ENCODE measurements around the gene KRT15. TPM values are rescaled to one million over a fixed set of nuclear protein-coding genes. Genes with fewer than 3 reads are reported as not detected.

KRT15 gene
- total RNA-seq, 1 donor from 2014 or later, result 0.79 TPM

DNA sequence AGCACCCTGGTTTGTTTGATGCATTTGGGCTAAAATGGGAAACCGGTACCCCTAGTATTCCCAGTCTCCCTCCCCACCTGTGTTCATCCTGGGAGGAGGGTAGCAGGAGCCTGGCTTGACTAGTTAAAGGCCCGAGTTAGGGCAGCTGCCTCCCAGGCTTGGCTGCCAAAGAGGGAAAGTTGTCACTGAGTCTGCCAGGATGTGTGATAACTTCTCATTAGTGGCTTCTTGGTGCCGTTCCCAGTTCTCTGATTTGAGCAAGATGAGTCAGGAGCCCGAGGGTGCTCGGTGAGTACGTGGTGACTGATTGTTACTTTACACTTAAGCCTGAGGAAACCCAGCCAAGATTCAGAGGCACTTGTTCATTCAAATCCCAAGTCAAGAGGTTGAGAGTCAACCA lies 54.0 kb downstream of the KRT15 start:
- Histone ChIP-seq H3K9ac (ENCODE audit: low read length) (no peak overlapping the region), H3K4me1 (ENCODE audit: insufficient read depth, low read length) (peaks cover 11% of the 10 kb centered on the region), H3K79me2 (ENCODE audit: insufficient read depth, low read length) (no peaks in the 10 kb centered on the region), H2AFZ (ENCODE audit: low read depth, low read length) (no peak overlapping the region), H3K4me2 (ENCODE audit: low read length) (peak overlapping the region; percentile 24), H3K4me3 (ENCODE audit: insufficient read depth, low read depth, low read length) (no peak overlapping the region), H3K36me3 (ENCODE audit: insufficient read depth, low read length) (no peaks in the 10 kb centered on the region), H3K27ac (ENCODE audit: low read depth, low read length) (no peak overlapping the region), H3K27me3 (ENCODE audit: insufficient read depth, low read length) (no peaks in the 10 kb centered on the region), H4K20me1 (ENCODE audit: insufficient read depth, low read length) (no peaks in the 10 kb centered on the region), H3K9me3 (ENCODE audit: insufficient read depth, low read depth, low read length) (no peaks in the 10 kb centered on the region)
- H3K4me3 Mint-ChIP-seq (ENCODE audit: unreplicated experiment), result no peak overlapping the region
- H3K9me3 Mint-ChIP-seq (ENCODE audit: unreplicated experiment), result peaks cover 9% of the 10 kb centered on the region
- no peak for TF ChIP-seq EZH2 (IDR thresholded peaks at IDR 0.05; ENCODE audit: insufficient read depth, low read length)
- TF ChIP-seq, protein P1, sequence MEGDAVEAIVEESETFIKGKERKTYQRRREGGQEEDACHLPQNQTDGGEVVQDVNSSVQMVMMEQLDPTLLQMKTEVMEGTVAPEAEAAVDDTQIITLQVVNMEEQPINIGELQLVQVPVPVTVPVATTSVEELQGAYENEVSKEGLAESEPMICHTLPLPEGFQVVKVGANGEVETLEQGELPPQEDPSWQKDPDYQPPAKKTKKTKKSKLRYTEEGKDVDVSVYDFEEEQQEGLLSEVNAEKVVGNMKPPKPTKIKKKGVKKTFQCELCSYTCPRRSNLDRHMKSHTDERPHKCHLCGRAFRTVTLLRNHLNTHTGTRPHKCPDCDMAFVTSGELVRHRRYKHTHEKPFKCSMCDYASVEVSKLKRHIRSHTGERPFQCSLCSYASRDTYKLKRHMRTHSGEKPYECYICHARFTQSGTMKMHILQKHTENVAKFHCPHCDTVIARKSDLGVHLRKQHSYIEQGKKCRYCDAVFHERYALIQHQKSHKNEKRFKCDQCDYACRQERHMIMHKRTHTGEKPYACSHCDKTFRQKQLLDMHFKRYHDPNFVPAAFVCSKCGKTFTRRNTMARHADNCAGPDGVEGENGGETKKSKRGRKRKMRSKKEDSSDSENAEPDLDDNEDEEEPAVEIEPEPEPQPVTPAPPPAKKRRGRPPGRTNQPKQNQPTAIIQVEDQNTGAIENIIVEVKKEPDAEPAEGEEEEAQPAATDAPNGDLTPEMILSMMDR (IDR thresholded peaks at IDR 0.05; ENCODE audit: insufficient read depth, low read depth, low read length), result no peak
- DNase-seq (ENCODE audit: low read depth), result peak; percentile 95
- H3K4me1 Mint-ChIP-seq (ENCODE audit: low read depth, unreplicated experiment), result peaks cover 6% of the 10 kb centered on the region
- H3K36me3 Mint-ChIP-seq (ENCODE audit: low read depth, unreplicated experiment), result no peaks in the 10 kb centered on the region
- H3K27me3 Mint-ChIP-seq (ENCODE audit: low read depth, unreplicated experiment), result peaks cover 30% of the 10 kb centered on the region
- FAIRE-seq, result peak; percentile 97
- no peak overlapping the region for H3K27ac Mint-ChIP-seq (ENCODE audit: unreplicated experiment)

DNA sequence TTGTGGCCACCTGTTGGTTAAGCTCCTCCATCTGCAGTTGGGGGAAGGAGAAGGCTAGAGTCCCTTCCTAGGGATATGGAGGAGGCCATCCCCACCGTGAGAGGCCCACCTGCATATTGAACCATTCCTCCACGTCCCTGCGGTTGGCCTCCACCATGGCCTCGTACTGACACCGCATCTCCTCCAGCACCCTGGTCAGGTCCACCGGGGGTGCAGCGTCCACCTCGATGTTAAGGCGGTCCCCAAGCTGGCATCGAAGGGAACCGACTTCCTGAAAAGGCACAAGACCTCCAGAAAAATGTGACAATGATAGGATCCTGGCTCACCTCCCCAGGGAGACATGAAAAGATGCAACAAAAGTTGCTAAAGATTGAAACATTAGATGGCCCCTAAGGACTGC lies 54.5 kb downstream of the KRT15 start:
- no peaks in the 10 kb centered on the region for H3K27me3 ChIP-seq (ENCODE audit: insufficient read depth, low read length)
- no peak overlapping the region for H3K27ac ChIP-seq (ENCODE audit: low read depth, low read length)
- no peaks in the 10 kb centered on the region for H3K36me3 ChIP-seq (ENCODE audit: insufficient read depth, low read length)
- H3K4me1 Mint-ChIP-seq (ENCODE audit: low read depth, unreplicated experiment), result peaks cover 6% of the 10 kb centered on the region
- no peak overlapping the region for H2AFZ ChIP-seq (ENCODE audit: low read depth, low read length)
- no peak overlapping the region for H3K4me3 ChIP-seq (ENCODE audit: insufficient read depth, low read depth, low read length)
- no peak overlapping the region for H3K4me3 Mint-ChIP-seq (ENCODE audit: unreplicated experiment)
- peaks cover 7% of the 10 kb centered on the region for H3K9me3 Mint-ChIP-seq (ENCODE audit: unreplicated experiment)
- peaks cover 28% of the 10 kb centered on the region for H3K27me3 Mint-ChIP-seq (ENCODE audit: low read depth, unreplicated experiment)
- H3K9me3 ChIP-seq (ENCODE audit: insufficient read depth, low read depth, low read length), result no peaks in the 10 kb centered on the region
- no peak overlapping the region for H3K9ac ChIP-seq (ENCODE audit: low read length)
- H3K4me1 ChIP-seq (ENCODE audit: insufficient read depth, low read length), result peaks cover 11% of the 10 kb centered on the region
- no peak overlapping the region for H3K4me2 ChIP-seq (ENCODE audit: low read length)
- no peaks in the 10 kb centered on the region for H3K79me2 ChIP-seq (ENCODE audit: insufficient read depth, low read length)
- no peak for FAIRE-seq
- H3K27ac Mint-ChIP-seq (ENCODE audit: unreplicated experiment), result no peak overlapping the region
- no peak for DNase-seq (ENCODE audit: low read depth)
- H4K20me1 ChIP-seq (ENCODE audit: insufficient read depth, low read length), result no peaks in the 10 kb centered on the region
- no peaks in the 10 kb centered on the region for H3K36me3 Mint-ChIP-seq (ENCODE audit: low read depth, unreplicated experiment)
- TF ChIP-seq, protein P1 (IDR thresholded peaks at IDR 0.05; ENCODE audit: insufficient read depth, low read depth, low read length), result no peak
- TF ChIP-seq EZH2 (IDR thresholded peaks at IDR 0.05; ENCODE audit: insufficient read depth, low read length), result no peak

DNA sequence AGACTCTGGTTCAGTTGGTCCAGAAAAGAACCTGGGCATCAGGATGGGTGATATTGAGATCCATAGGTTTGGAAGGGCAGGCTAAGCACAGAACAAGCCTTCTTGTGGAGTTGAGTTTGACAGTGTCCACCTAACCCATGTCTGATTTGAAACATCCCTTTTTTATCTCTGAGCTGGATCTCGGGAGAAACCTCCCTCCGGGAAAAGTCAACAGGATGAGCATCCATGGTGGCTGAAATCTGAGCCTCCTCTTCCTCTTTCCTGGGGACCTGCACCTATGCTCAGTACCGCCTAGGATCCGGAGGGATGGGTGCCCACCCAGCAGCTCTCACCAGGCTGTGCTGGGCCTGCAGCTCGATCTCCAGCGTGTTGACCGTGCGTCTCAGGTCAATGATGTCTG lies 54.9 kb downstream of the KRT15 start:
- Histone ChIP-seq H3K4me3 (ENCODE audit: insufficient read depth, low read depth, low read length) (no peak overlapping the region), H3K9me3 (ENCODE audit: insufficient read depth, low read depth, low read length) (no peaks in the 10 kb centered on the region), H3K4me1 (ENCODE audit: insufficient read depth, low read length) (peaks cover 11% of the 10 kb centered on the region), H3K27me3 (ENCODE audit: insufficient read depth, low read length) (no peaks in the 10 kb centered on the region), H4K20me1 (ENCODE audit: insufficient read depth, low read length) (no peaks in the 10 kb centered on the region), H3K9ac (ENCODE audit: low read length) (no peak overlapping the region), H3K79me2 (ENCODE audit: insufficient read depth, low read length) (no peaks in the 10 kb centered on the region), H3K27ac (ENCODE audit: low read depth, low read length) (no peak overlapping the region), H2AFZ (ENCODE audit: low read depth, low read length) (no peak overlapping the region), H3K36me3 (ENCODE audit: insufficient read depth, low read length) (no peaks in the 10 kb centered on the region), H3K4me2 (ENCODE audit: low read length) (no peak overlapping the region)
- DNase-seq (ENCODE audit: low read depth) (no peak), FAIRE-seq (no peak)
- H3K36me3 Mint-ChIP-seq (ENCODE audit: low read depth, unreplicated experiment), result no peaks in the 10 kb centered on the region
- H3K27ac Mint-ChIP-seq (ENCODE audit: unreplicated experiment), result no peak overlapping the region
- no peak overlapping the region for H3K4me3 Mint-ChIP-seq (ENCODE audit: unreplicated experiment)
- peaks cover 7% of the 10 kb centered on the region for H3K9me3 Mint-ChIP-seq (ENCODE audit: unreplicated experiment)
- peaks cover 6% of the 10 kb centered on the region for H3K4me1 Mint-ChIP-seq (ENCODE audit: low read depth, unreplicated experiment)
- TF ChIP-seq EZH2 (IDR thresholded peaks at IDR 0.05; ENCODE audit: insufficient read depth, low read length), result no peak
- TF ChIP-seq, protein P1 (IDR thresholded peaks at IDR 0.05; ENCODE audit: insufficient read depth, low read depth, low read length), result no peak
- peaks cover 29% of the 10 kb centered on the region for H3K27me3 Mint-ChIP-seq (ENCODE audit: low read depth, unreplicated experiment)

Small RNA genes within 50 kb of the gene (microRNA-seq; reads per million reads assigned to microRNA genes)
- 0.82 reads per million for gene MIR6510

Other genes with a start within 250 kb of the KRT15 start
- gene KRTAP9-7, start 243.2 kb downstream of the KRT15 start, total RNA-seq, result not detected in 2 replicates
- gene KRTAP29-1, start 216.0 kb downstream of the KRT15 start, total RNA-seq, result not detected in 2 replicates
- not detected in 2 replicates for gene KRTAP16-1, start 209.6 kb downstream of the KRT15 start, total RNA-seq
- not detected in 2 replicates for gene KRTAP17-1, start 203.2 kb downstream of the KRT15 start, total RNA-seq
- not detected in 2 replicates for gene KRT33A, start 168.1 kb downstream of the KRT15 start, total RNA-seq
- gene KRT33B, start 149.1 kb downstream of the KRT15 start, total RNA-seq, result not detected in 2 replicates
- not detected in 2 replicates for gene KRT34, start 136.6 kb downstream of the KRT15 start, total RNA-seq
- gene KRT31, start 121.3 kb downstream of the KRT15 start, total RNA-seq, result not detected in 2 replicates
- not detected in 2 replicates for gene KRT37, start 94.3 kb downstream of the KRT15 start, total RNA-seq
- gene KRT38, start 77.9 kb downstream of the KRT15 start, total RNA-seq, result not detected in 2 replicates
- not detected in 2 replicates for gene KRT32, start 51.5 kb downstream of the KRT15 start, total RNA-seq
- not detected in 2 replicates for gene KRT35, start 37.7 kb downstream of the KRT15 start, total RNA-seq
- not detected in 2 replicates for gene KRT36, start 29.0 kb downstream of the KRT15 start, total RNA-seq
- not detected in 2 replicates for gene KRT13, start 13.3 kb downstream of the KRT15 start, total RNA-seq
- 113 and 210 TPM in 2 replicates for gene KRT19, start 9.4 kb upstream of the KRT15 start, total RNA-seq
- gene KRT9, start 53.2 kb upstream of the KRT15 start, total RNA-seq, result 0.09 TPM in 1 of 2 replicates, not detected in the other
- 1.0 and 2.2 TPM in 2 replicates for gene KRT14, start 68.0 kb upstream of the KRT15 start, total RNA-seq
- gene KRT16, start 93.9 kb upstream of the KRT15 start, total RNA-seq, result 0.79 and 1.3 TPM in 2 replicates
- 21.4 and 28.3 TPM in 2 replicates for gene KRT17, start 105.7 kb upstream of the KRT15 start, total RNA-seq
- gene EIF1, start 170.0 kb upstream of the KRT15 start, total RNA-seq, result 767 and 795 TPM in 2 replicates
- not detected in 2 replicates for gene GAST, start 193.4 kb upstream of the KRT15 start, total RNA-seq
- gene HAP1, start 215.8 kb upstream of the KRT15 start, total RNA-seq, result 0.46 and 0.52 TPM in 2 replicates

Data from astrocyte (in vitro differentiated cells and primary cell).